ENCODE results near the gene PDE7B.

PDE7B gene

DNA sequence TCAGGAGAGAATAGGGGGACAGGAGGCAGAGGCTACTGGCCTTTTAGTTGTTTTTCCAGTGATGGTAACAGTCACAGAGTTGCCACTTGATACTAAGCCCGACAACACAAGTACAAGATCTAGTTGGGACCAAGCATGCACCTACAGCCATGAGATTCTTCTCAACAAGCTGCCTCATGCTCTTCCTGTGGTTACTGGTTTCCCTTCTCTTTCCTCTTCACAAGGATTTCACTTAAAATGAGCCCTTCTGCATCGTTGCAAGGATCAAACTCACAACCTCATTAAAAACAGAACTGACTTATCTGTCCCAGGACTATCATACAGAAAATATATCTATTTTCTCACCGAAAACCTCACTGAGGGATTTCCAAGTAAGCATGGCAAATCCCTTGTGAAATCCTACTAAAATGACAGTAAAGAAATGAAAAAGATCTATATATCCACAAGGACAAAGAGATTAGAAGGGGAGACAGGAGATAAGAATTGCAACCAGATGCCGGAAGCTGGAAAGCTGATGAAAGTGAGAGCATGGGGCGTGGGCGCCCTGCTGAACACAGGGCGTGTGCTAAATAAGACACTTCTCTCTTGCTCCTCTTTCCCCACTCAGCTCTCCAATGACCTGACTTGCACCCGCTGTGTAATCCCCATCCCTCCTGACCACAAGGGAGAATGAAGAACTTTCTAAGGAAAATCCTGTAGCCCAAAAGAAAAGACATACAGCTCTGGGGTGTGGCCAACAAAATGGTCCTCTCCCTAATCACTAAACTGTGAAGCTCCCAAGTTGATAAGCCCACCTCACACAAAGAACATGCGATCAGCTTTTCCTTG lies 385.2 kb downstream of the PDE7B start:
- DNase-seq (ENCODE audit: low spot score), result no peak

DNA sequence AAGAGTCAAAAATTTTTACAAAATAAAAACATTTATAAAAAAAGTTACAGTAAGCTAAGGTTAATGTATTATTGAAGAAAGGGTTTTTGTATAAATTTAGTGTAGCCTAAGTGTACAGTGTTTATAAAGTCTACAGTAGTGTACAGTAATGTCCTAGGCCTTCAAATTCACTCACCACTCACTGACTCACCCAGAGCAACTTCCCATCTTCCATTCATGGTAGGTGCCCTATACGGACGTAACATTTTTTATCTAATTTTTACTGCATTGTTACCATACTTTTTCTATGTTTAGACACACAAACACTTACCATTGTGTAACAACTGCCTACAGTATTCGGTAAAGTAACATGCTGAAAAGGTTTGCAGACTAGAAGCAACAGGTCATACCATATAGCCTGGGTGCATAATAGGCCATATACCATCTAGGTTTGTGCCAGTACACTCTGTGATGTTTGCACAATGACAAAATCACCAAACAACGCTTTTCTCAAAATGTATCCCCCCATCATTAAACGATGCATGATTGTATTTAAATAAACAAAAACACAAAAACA lies 392.6 kb downstream of the PDE7B start:
- DNase-seq (ENCODE audit: low spot score), result no peak
